ENCODE results near the gene CLCA4.

GRCh38 chr1:86567341-86567740 is 20.5 kb downstream of the CLCA4 start:
- TF ChIP-seq, protein P1, sequence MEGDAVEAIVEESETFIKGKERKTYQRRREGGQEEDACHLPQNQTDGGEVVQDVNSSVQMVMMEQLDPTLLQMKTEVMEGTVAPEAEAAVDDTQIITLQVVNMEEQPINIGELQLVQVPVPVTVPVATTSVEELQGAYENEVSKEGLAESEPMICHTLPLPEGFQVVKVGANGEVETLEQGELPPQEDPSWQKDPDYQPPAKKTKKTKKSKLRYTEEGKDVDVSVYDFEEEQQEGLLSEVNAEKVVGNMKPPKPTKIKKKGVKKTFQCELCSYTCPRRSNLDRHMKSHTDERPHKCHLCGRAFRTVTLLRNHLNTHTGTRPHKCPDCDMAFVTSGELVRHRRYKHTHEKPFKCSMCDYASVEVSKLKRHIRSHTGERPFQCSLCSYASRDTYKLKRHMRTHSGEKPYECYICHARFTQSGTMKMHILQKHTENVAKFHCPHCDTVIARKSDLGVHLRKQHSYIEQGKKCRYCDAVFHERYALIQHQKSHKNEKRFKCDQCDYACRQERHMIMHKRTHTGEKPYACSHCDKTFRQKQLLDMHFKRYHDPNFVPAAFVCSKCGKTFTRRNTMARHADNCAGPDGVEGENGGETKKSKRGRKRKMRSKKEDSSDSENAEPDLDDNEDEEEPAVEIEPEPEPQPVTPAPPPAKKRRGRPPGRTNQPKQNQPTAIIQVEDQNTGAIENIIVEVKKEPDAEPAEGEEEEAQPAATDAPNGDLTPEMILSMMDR (conservative IDR thresholded peaks at IDR 0.05; ENCODE audit: low read length): no peak
- TF ChIP-seq EZH2phosphoT487 (IDR thresholded peaks at IDR 0.05; ENCODE audit: borderline replicate concordance): no peak
